ENCODE data around the gene NT5C2. TPM values are rescaled to one million over a fixed set of nuclear protein-coding genes. Genes with fewer than 3 reads are reported as not detected.

NT5C2 gene
- total RNA-seq, 1 donor from 2014 or later = 158 TPM

GRCh38 chr10:103203466-103203865 lies 10.4 kb upstream of the NT5C2 start:
- Histone ChIP-seq H3K27ac (ENCODE audit: low read depth, low read length) (no peak overlapping the region), H3K27me3 (ENCODE audit: control insufficient read depth in 3 of 3, insufficient read depth in 3 of 3, low read length in 3 of 3) (no peaks in the 10 kb centered on the region), H3K36me3 (ENCODE audit: control insufficient read depth in 3 of 3, insufficient read depth in 3 of 3, low read length in 3 of 3) (no peaks in the 10 kb centered on the region), H3K9me3 (ENCODE audit: control insufficient read depth in 3 of 3, low read length in 3 of 3) (no peaks in the 10 kb centered on the region), H3K4me3 (ENCODE audit: low read length in 3 of 3) (no peak overlapping the region), H3K9ac (ENCODE audit: low read depth in 1 of 3, low read length in 3 of 3) (no peak overlapping the region), H3K4me1 (ENCODE audit: control insufficient read depth in 3 of 3, insufficient read depth in 3 of 3, low read length in 3 of 3) (peaks cover 0 to 9% (median 3%) of the 10 kb centered on the region in 3 donors)

- Histone ChIP-seq H3K27ac (ENCODE audit: low read depth, low read length) (no peak overlapping the region), H3K9ac (ENCODE audit: low read depth in 1 of 3, low read length in 3 of 3) (no peak overlapping the region), H3K9me3 (ENCODE audit: control insufficient read depth in 3 of 3, low read length in 3 of 3) (no peaks in the 10 kb centered on the region), H3K4me1 (ENCODE audit: control insufficient read depth in 3 of 3, insufficient read depth in 3 of 3, low read length in 3 of 3) (peaks cover 2 to 10% (median 3%) of the 10 kb centered on the region in 3 donors), H3K4me3 (ENCODE audit: low read length in 3 of 3) (no peak overlapping the region), H3K36me3 (ENCODE audit: control insufficient read depth in 3 of 3, insufficient read depth in 3 of 3, low read length in 3 of 3) (no peaks in the 10 kb centered on the region), H3K27me3 (ENCODE audit: control insufficient read depth in 3 of 3, insufficient read depth in 3 of 3, low read length in 3 of 3) (no peaks in the 10 kb centered on the region)
Observed at GRCh38 chr10:103202319-103202718, 9.2 kb upstream of the NT5C2 start.

GRCh38 chr10:103199488-103199887 lies 6.4 kb upstream of the NT5C2 start:
- peaks cover 8 to 11% (median 11%) of the 10 kb centered on the region in 3 donors for H3K4me1 ChIP-seq (ENCODE audit: control insufficient read depth in 3 of 3, insufficient read depth in 3 of 3, low read length in 3 of 3)
- H3K9ac ChIP-seq (ENCODE audit: low read depth in 1 of 3, low read length in 3 of 3) = no peak overlapping the region
- H3K4me3 ChIP-seq (ENCODE audit: low read length in 3 of 3) = no peak overlapping the region
- no peaks in the 10 kb centered on the region for H3K36me3 ChIP-seq (ENCODE audit: control insufficient read depth in 3 of 3, insufficient read depth in 3 of 3, low read length in 3 of 3)
- H3K27me3 ChIP-seq (ENCODE audit: control insufficient read depth in 3 of 3, insufficient read depth in 3 of 3, low read length in 3 of 3) = no peaks in the 10 kb centered on the region
- no peak overlapping the region for H3K27ac ChIP-seq (ENCODE audit: low read depth, low read length)
- H3K9me3 ChIP-seq (ENCODE audit: control insufficient read depth in 3 of 3, low read length in 3 of 3) = no peaks in the 10 kb centered on the region

GRCh38 chr10:103198648-103199047 lies 5.6 kb upstream of the NT5C2 start:
- H3K27me3 ChIP-seq (ENCODE audit: control insufficient read depth in 3 of 3, insufficient read depth in 3 of 3, low read length in 3 of 3) = no peaks in the 10 kb centered on the region
- no peak overlapping the region for H3K9ac ChIP-seq (ENCODE audit: low read depth in 1 of 3, low read length in 3 of 3)
- no peak overlapping the region for H3K27ac ChIP-seq (ENCODE audit: low read depth, low read length)
- H3K4me3 ChIP-seq (ENCODE audit: low read length in 3 of 3) = no peak overlapping the region
- no peaks in the 10 kb centered on the region for H3K36me3 ChIP-seq (ENCODE audit: control insufficient read depth in 3 of 3, insufficient read depth in 3 of 3, low read length in 3 of 3)
- peaks cover 8 to 18% (median 18%) of the 10 kb centered on the region in 3 donors for H3K4me1 ChIP-seq (ENCODE audit: control insufficient read depth in 3 of 3, insufficient read depth in 3 of 3, low read length in 3 of 3)
- H3K9me3 ChIP-seq (ENCODE audit: control insufficient read depth in 3 of 3, low read length in 3 of 3) = no peaks in the 10 kb centered on the region

- Histone ChIP-seq H3K4me1 (ENCODE audit: control insufficient read depth in 3 of 3, insufficient read depth in 3 of 3, low read length in 3 of 3) (peaks cover 8 to 22% (median 22%) of the 10 kb centered on the region in 3 donors), H3K4me3 (ENCODE audit: low read length in 3 of 3) (no peak overlapping the region), H3K36me3 (ENCODE audit: control insufficient read depth in 3 of 3, insufficient read depth in 3 of 3, low read length in 3 of 3) (no peaks in the 10 kb centered on the region), H3K27me3 (ENCODE audit: control insufficient read depth in 3 of 3, insufficient read depth in 3 of 3, low read length in 3 of 3) (no peaks in the 10 kb centered on the region), H3K27ac (ENCODE audit: low read depth, low read length) (peak overlapping the region; percentile 14), H3K9me3 (ENCODE audit: control insufficient read depth in 3 of 3, low read length in 3 of 3) (no peaks in the 10 kb centered on the region), H3K9ac (ENCODE audit: low read depth in 1 of 3, low read length in 3 of 3) (no peak overlapping the region)
Observed at GRCh38 chr10:103197903-103198302, 4.8 kb upstream of the NT5C2 start.

GRCh38 chr10:103197174-103197573 lies 4.1 kb upstream of the NT5C2 start:
- peak overlapping the region; percentile 14 for H3K27ac ChIP-seq (ENCODE audit: low read depth, low read length)
- peaks cover 8 to 22% (median 22%) of the 10 kb centered on the region in 3 donors for H3K4me1 ChIP-seq (ENCODE audit: control insufficient read depth in 3 of 3, insufficient read depth in 3 of 3, low read length in 3 of 3)

GRCh38 chr10:103196516-103196915 lies 3.4 kb upstream of the NT5C2 start:
- no peak overlapping the region for H3K4me3 ChIP-seq (ENCODE audit: low read length in 3 of 3)
- H3K36me3 ChIP-seq (ENCODE audit: control insufficient read depth in 3 of 3, insufficient read depth in 3 of 3, low read length in 3 of 3) = no peaks in the 10 kb centered on the region
- no peak overlapping the region for H3K9ac ChIP-seq (ENCODE audit: low read depth in 1 of 3, low read length in 3 of 3)
- no peaks in the 10 kb centered on the region for H3K27me3 ChIP-seq (ENCODE audit: control insufficient read depth in 3 of 3, insufficient read depth in 3 of 3, low read length in 3 of 3)
- H3K4me1 ChIP-seq (ENCODE audit: control insufficient read depth in 3 of 3, insufficient read depth in 3 of 3, low read length in 3 of 3) = peaks cover 13 to 24% (median 22%) of the 10 kb centered on the region in 3 donors
- no peaks in the 10 kb centered on the region for H3K9me3 ChIP-seq (ENCODE audit: control insufficient read depth in 3 of 3, low read length in 3 of 3)
- H3K27ac ChIP-seq (ENCODE audit: low read depth, low read length) = peak overlapping the region; percentile 14

More at GRCh38 chr10:103197174-103197573, 4.1 kb upstream of the NT5C2 start:
- H3K4me3 ChIP-seq (ENCODE audit: low read length in 3 of 3) = peak overlapping the region in 1 of 3 donors; percentile 9
- H3K36me3 ChIP-seq (ENCODE audit: control insufficient read depth in 3 of 3, insufficient read depth in 3 of 3, low read length in 3 of 3) = no peaks in the 10 kb centered on the region
- H3K27me3 ChIP-seq (ENCODE audit: control insufficient read depth in 3 of 3, insufficient read depth in 3 of 3, low read length in 3 of 3) = no peaks in the 10 kb centered on the region
- no peak overlapping the region for H3K9ac ChIP-seq (ENCODE audit: low read depth in 1 of 3, low read length in 3 of 3)
- H3K9me3 ChIP-seq (ENCODE audit: control insufficient read depth in 3 of 3, low read length in 3 of 3) = no peaks in the 10 kb centered on the region

GRCh38 chr10:103193820-103194529 lies 903 bp upstream of the NT5C2 start:
- H3K27me3 ChIP-seq (ENCODE audit: control insufficient read depth in 3 of 3, insufficient read depth in 3 of 3, low read length in 3 of 3) = no peaks in the 10 kb centered on the region
- H3K4me1 ChIP-seq (ENCODE audit: control insufficient read depth in 3 of 3, insufficient read depth in 3 of 3, low read length in 3 of 3) = peaks cover 28 to 33% (median 31%) of the 10 kb centered on the region in 3 donors
- H3K9me3 ChIP-seq (ENCODE audit: control insufficient read depth in 3 of 3, low read length in 3 of 3) = no peaks in the 10 kb centered on the region
- H3K36me3 ChIP-seq (ENCODE audit: control insufficient read depth in 3 of 3, insufficient read depth in 3 of 3, low read length in 3 of 3) = no peaks in the 10 kb centered on the region
- peak overlapping the region in 2 of 3 donors; percentile 58 to 81 for H3K4me3 ChIP-seq (ENCODE audit: low read length in 3 of 3)
- H3K9ac ChIP-seq (ENCODE audit: low read depth in 1 of 3, low read length in 3 of 3) = peak overlapping the region in 2 of 3 donors; percentile 51 to 82
- peak overlapping the region; percentile 99 for H3K27ac ChIP-seq (ENCODE audit: low read depth, low read length)

- H3K36me3 ChIP-seq (ENCODE audit: control insufficient read depth in 3 of 3, insufficient read depth in 3 of 3, low read length in 3 of 3) = no peaks in the 10 kb centered on the region
- H3K27me3 ChIP-seq (ENCODE audit: control insufficient read depth in 3 of 3, insufficient read depth in 3 of 3, low read length in 3 of 3) = no peaks in the 10 kb centered on the region
- H3K27ac ChIP-seq (ENCODE audit: low read depth, low read length) = peak overlapping the region; percentile 99
- peaks cover 34 to 37% (median 35%) of the 10 kb centered on the region in 3 donors for H3K4me1 ChIP-seq (ENCODE audit: control insufficient read depth in 3 of 3, insufficient read depth in 3 of 3, low read length in 3 of 3)
- H3K9me3 ChIP-seq (ENCODE audit: control insufficient read depth in 3 of 3, low read length in 3 of 3) = no peaks in the 10 kb centered on the region
- peak overlapping the region; percentile 90 to 92 (median 92) for H3K4me3 ChIP-seq (ENCODE audit: low read length in 3 of 3)
- peak overlapping the region; percentile 95 to 99 (median 97) for H3K9ac ChIP-seq (ENCODE audit: low read depth in 1 of 3, low read length in 3 of 3)
Observed at GRCh38 chr10:103192451-103193106, 493 bp downstream of the NT5C2 start.

GRCh38 chr10:103192089-103192450 lies 1.0 kb downstream of the NT5C2 start:
- Histone ChIP-seq H3K9me3 (ENCODE audit: control insufficient read depth in 3 of 3, low read length in 3 of 3) (no peaks in the 10 kb centered on the region), H3K27ac (ENCODE audit: low read depth, low read length) (peak overlapping the region; percentile 99), H3K9ac (ENCODE audit: low read depth in 1 of 3, low read length in 3 of 3) (peak overlapping the region; percentile 95 to 99 (median 97)), H3K27me3 (ENCODE audit: control insufficient read depth in 3 of 3, insufficient read depth in 3 of 3, low read length in 3 of 3) (no peaks in the 10 kb centered on the region), H3K4me3 (ENCODE audit: low read length in 3 of 3) (peak overlapping the region; percentile 90 to 92 (median 92)), H3K36me3 (ENCODE audit: control insufficient read depth in 3 of 3, insufficient read depth in 3 of 3, low read length in 3 of 3) (no peaks in the 10 kb centered on the region), H3K4me1 (ENCODE audit: control insufficient read depth in 3 of 3, insufficient read depth in 3 of 3, low read length in 3 of 3) (peaks cover 29 to 33% (median 32%) of the 10 kb centered on the region in 3 donors)

All from skeletal muscle tissue (tissue), 4 donors.